Parathyroid adenoma (tissue), 2 donors: Measurements from ENCODE around the gene GXYLT2.

Source experiments
- H2AFZ ChIP-seq: fragments of 300-600 bp; sonication (generic); one replicate; pipeline ENCODE4 v1.7.0; 2017; ENCODE audit warnings: antibody characterized with exemption, mild to moderate bottlenecking
- H3K27ac ChIP-seq: fragments of 300-600 bp; sonication (generic); one replicate; pipeline ENCODE4 v1.7.0; 2017
- H3K27me3 ChIP-seq: fragments of 300-600 bp; sonication (generic); one replicate; pipeline ENCODE4 v1.7.0; 2017; ENCODE audit warnings: low read length; ENCODE audit not compliant: control insufficient read depth, insufficient read depth
- H3K36me3 ChIP-seq: fragments of 300-600 bp; sonication (generic); one replicate; pipeline ENCODE4 v1.7.0; 2017; ENCODE audit warnings: low read length; ENCODE audit not compliant: control insufficient read depth, insufficient read depth
- H3K4me1 ChIP-seq: fragments of 300-600 bp; sonication (generic); one replicate; pipeline ENCODE4 v1.7.0; 2017; ENCODE audit warnings: control low read depth
- H3K4me2 ChIP-seq: fragments of 300-600 bp; sonication (generic); one replicate; pipeline ENCODE4 v1.7.0; 2017; ENCODE audit warnings: low read length
- H3K4me3 ChIP-seq: fragments of 300-600 bp; sonication (generic); one replicate; pipeline ENCODE4 v1.7.0; 2017; ENCODE audit warnings: low read depth, low read length
- H3K79me2 ChIP-seq: fragments of 300-600 bp; sonication (generic); one replicate; pipeline ENCODE4 v1.7.0; 2017; ENCODE audit warnings: control low read depth
- H3K9ac ChIP-seq: fragments of 300-600 bp; sonication (generic); one replicate; pipeline ENCODE4 v1.7.0; 2017; ENCODE audit warnings: mild to moderate bottlenecking
- H3K9me3 ChIP-seq: fragments of 300-600 bp; sonication (generic); one replicate; pipeline ENCODE4 v1.7.0; 2017; ENCODE audit warnings: low read length; ENCODE audit not compliant: control insufficient read depth
- CTCF ChIP-seq: fragments of 300-600 bp; sonication (generic); IDR thresholded peaks from one replicate; pipeline ENCODE4 v1.7.0; 2017; ENCODE audit warnings: antibody characterized with exemption, mild to moderate bottlenecking
- donor health status: primary hyperparathyroidism.

GXYLT2 gene

GRCh38 chr3:72959336-72959735 is 71.5 kb downstream of the GXYLT2 start:
- H3K4me3 ChIP-seq: no peak overlapping the region
- no peaks in the 10 kb centered on the region for H3K9me3 ChIP-seq
- no peak overlapping the region for H3K9ac ChIP-seq
- no peaks in the 10 kb centered on the region for H3K36me3 ChIP-seq
- no peak for TF ChIP-seq CTCF
- no peak overlapping the region for H3K4me2 ChIP-seq
- H2AFZ ChIP-seq: no peak overlapping the region
- no peak overlapping the region for H3K27ac ChIP-seq
- H3K79me2 ChIP-seq: no peaks in the 10 kb centered on the region
- no peaks in the 10 kb centered on the region for H3K27me3 ChIP-seq
- no peaks in the 10 kb centered on the region for H3K4me1 ChIP-seq

- Histone ChIP-seq H3K4me1 (no peaks in the 10 kb centered on the region), H2AFZ (no peak overlapping the region), H3K9ac (no peak overlapping the region), H3K27ac (no peak overlapping the region), H3K9me3 (no peaks in the 10 kb centered on the region), H3K36me3 (no peaks in the 10 kb centered on the region), H3K4me3 (no peak overlapping the region), H3K4me2 (no peak overlapping the region), H3K27me3 (no peaks in the 10 kb centered on the region), H3K79me2 (no peaks in the 10 kb centered on the region)
- no peak for TF ChIP-seq CTCF
These were observed 73.1 kb downstream of the GXYLT2 start for GRCh38 chr3:72960812-72961518.

- no peak overlapping the region for H3K4me2 ChIP-seq
- H3K36me3 ChIP-seq: no peaks in the 10 kb centered on the region
- H3K4me1 ChIP-seq: no peaks in the 10 kb centered on the region
- no peak overlapping the region for H3K9ac ChIP-seq
- no peak overlapping the region for H3K27ac ChIP-seq
- no peaks in the 10 kb centered on the region for H3K79me2 ChIP-seq
- no peaks in the 10 kb centered on the region for H3K9me3 ChIP-seq
- H3K4me3 ChIP-seq: no peak overlapping the region
- H3K27me3 ChIP-seq: no peaks in the 10 kb centered on the region
- H2AFZ ChIP-seq: no peak overlapping the region
- no peak for TF ChIP-seq CTCF
These were observed 73.9 kb downstream of the GXYLT2 start for GRCh38 chr3:72961752-72962151.

- Histone ChIP-seq H3K4me2 (no peak overlapping the region), H3K4me3 (no peak overlapping the region), H3K9ac (no peak overlapping the region), H3K79me2 (no peaks in the 10 kb centered on the region), H3K36me3 (no peaks in the 10 kb centered on the region), H3K27ac (no peak overlapping the region), H3K9me3 (no peaks in the 10 kb centered on the region), H3K27me3 (no peaks in the 10 kb centered on the region), H2AFZ (no peak overlapping the region), H3K4me1 (no peaks in the 10 kb centered on the region)
- no peak for TF ChIP-seq CTCF
These were observed 74.5 kb downstream of the GXYLT2 start for GRCh38 chr3:72962317-72962716.

GRCh38 chr3:72964633-72965032 is 76.8 kb downstream of the GXYLT2 start:
- H3K9me3 ChIP-seq: no peaks in the 10 kb centered on the region
- H2AFZ ChIP-seq: no peak overlapping the region
- H3K4me2 ChIP-seq: no peak overlapping the region
- no peak overlapping the region for H3K4me3 ChIP-seq
- no peak for TF ChIP-seq CTCF
- no peaks in the 10 kb centered on the region for H3K4me1 ChIP-seq
- no peaks in the 10 kb centered on the region for H3K79me2 ChIP-seq
- no peak overlapping the region for H3K9ac ChIP-seq
- H3K27ac ChIP-seq: no peak overlapping the region
- H3K27me3 ChIP-seq: no peaks in the 10 kb centered on the region
- no peaks in the 10 kb centered on the region for H3K36me3 ChIP-seq
